Testis (tissue), 3 donors: ENCODE measurements around the gene RETREG2. TPM values are rescaled to one million over a fixed set of nuclear protein-coding genes. Genes with fewer than 3 reads are reported as not detected.

Experiments used
- DNase-seq: peaks from one replicate; pipeline ENCODE4 v3.0.0-alpha.2; 2019
- H3K27ac ChIP-seq, 2 donors: fragments of 200-600 bp; sonication (generic); one replicate each; pipeline ENCODE4 v1.5.1; 2019
- H3K27me3 ChIP-seq: fragments of 200-600 bp; sonication (generic); one replicate; pipeline ENCODE4 v1.5.1; 2019
- H3K36me3 ChIP-seq: fragments of 200-600 bp; sonication (generic); one replicate; pipeline ENCODE4 v1.5.1; 2017; ENCODE audit warnings: low read depth; ENCODE audit errors: missing control alignments
- H3K4me1 ChIP-seq: fragments of 200-600 bp; sonication (generic); one replicate; pipeline ENCODE4 v1.5.1; 2019
- H3K4me3 ChIP-seq, 2 donors: fragments of 200-600 bp; sonication (generic); one replicate each; pipeline ENCODE4 v1.5.1; 2017 to 2019
- H3K9me3 ChIP-seq: fragments of 200-600 bp; sonication (generic); one replicate; pipeline ENCODE4 v1.5.1; 2017
- POLR2A ChIP-seq: fragments of 450-650 bp; IDR thresholded peaks from one replicate; pipeline ENCODE4 v1.6.1; 2017; ENCODE audit warnings: antibody characterized with exemption, mild to moderate bottlenecking, moderate library complexity
- whole genome bisulfite sequencing, 2 donors: methylation state at CpG; one replicate each; pipeline ENCODE4 v1.1.5; 2018; 5-methylcytosine and 5-hydroxymethylcytosine counted together
- intact Hi-C: fragments of 100-400 bp; cut with DNase I; formaldehyde crosslinking; loops from one replicate; pipeline ENCODE4 v1.15.1; 2023; ENCODE audit warnings: low total_unique reads
- polyA plus RNA-seq: library from polyadenylated mRNA; stranded (reverse); fragments of 350-450 nt; fragmentation: Illumina TruSeq; extraction: RNeasy Lipid Tissue Mini Kit (QIAGEN cat#74804); gene quantifications from one replicate; pipeline ENCODE4 v1.2.3, GENCODE V29; 2014; ENCODE audit warnings: low read depth, low replicate concordance; ENCODE audit not compliant: insufficient read depth
- total RNA-seq, 2 donors: library from RNA; depleted of rRNA; stranded (reverse); fragments of >200 nt; gene quantifications; one replicate each; pipeline ENCODE4 v1.2.3, GENCODE V29; 2016
- TF ChIP-seq, protein P1 (sequence below), 3 experiments: fragments of 450-650 bp in 2 of 3; fragments of 200-600 bp in 1 of 3; sonication (generic) in 1 of 3; IDR thresholded peaks; one replicate each; pipeline ENCODE4 v1.5.1; 2016 to 2019; ENCODE audit warnings: antibody characterized with exemption in 3 of 3, mild to moderate bottlenecking in 2 of 3, moderate library complexity in 1 of 3

Gene RETREG2
- total and polyA plus RNA-seq, 3 donors from 2014 or later, result 135 to 441 (median 138) TPM

DNA sequence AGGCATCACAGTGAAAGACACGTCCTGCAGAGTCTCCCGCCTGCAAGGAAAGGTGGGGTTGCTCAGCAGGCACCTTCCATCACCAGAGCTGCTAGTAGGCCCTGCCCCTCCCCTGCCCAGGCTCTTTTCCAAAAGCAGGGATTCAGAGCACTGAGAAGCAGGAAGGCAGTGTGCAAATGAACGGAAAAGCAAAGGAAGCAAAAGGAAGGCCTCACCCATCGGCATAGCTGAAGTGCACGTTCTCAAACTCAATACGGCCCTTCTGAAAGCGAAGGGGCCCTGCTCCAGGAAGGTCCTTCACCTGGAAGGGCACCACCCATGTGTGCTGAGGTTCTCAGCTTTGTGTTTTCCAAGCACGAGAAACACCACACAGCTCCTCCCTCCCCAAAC lies 34.9 kb downstream of the RETREG2 start:
- Histone ChIP-seq H3K36me3 (no peaks in the 10 kb centered on the region), H3K9me3 (no peaks in the 10 kb centered on the region), H3K27ac (no peak overlapping the region), H3K4me1 (peaks cover 14% of the 10 kb centered on the region), H3K27me3 (no peaks in the 10 kb centered on the region), H3K4me3 (no peak overlapping the region)
- no peak for DNase-seq
- TF ChIP-seq, protein P1, sequence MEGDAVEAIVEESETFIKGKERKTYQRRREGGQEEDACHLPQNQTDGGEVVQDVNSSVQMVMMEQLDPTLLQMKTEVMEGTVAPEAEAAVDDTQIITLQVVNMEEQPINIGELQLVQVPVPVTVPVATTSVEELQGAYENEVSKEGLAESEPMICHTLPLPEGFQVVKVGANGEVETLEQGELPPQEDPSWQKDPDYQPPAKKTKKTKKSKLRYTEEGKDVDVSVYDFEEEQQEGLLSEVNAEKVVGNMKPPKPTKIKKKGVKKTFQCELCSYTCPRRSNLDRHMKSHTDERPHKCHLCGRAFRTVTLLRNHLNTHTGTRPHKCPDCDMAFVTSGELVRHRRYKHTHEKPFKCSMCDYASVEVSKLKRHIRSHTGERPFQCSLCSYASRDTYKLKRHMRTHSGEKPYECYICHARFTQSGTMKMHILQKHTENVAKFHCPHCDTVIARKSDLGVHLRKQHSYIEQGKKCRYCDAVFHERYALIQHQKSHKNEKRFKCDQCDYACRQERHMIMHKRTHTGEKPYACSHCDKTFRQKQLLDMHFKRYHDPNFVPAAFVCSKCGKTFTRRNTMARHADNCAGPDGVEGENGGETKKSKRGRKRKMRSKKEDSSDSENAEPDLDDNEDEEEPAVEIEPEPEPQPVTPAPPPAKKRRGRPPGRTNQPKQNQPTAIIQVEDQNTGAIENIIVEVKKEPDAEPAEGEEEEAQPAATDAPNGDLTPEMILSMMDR (IDR thresholded peaks at IDR 0.05), result no peak
- no peak for TF ChIP-seq POLR2A
- intact Hi-C loops, result no loop called here
- 88 to 95% methylated on average over 6 to 8 of the region's 8 CpGs for WGBS, 2 donors

DNA sequence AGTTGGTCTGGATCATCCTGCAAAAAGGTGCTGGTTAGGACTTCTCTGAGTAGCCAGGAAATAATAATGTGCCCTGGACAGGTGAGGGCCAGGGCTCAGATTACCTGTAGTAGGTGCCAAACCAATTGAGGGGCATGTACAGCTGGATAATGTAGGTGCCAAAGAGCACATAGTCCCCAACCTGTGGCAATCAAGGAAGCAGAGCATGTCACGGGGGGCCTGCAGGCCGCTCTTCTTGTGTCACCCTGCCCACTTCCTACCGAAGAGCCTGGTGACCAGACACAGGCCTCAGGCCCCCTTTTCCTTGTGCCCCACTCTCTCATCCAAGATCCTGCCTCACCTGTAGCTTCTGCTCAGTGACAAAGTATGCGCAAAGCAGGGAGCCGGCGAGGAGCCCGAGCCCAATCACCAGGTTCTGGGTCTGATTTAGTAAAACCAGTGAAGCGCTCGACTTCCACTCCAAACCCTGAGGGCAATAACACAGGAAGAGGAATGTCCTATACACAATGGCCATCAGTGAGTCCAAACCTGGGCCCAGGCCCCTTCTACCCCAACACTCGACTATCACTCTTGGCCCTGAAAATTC lies 35.5 kb downstream of the RETREG2 start:
- H3K27me3 ChIP-seq, result no peaks in the 10 kb centered on the region
- 98% methylated on average over 8 to 10 of the region's 10 CpGs for WGBS, 2 donors
- H3K36me3 ChIP-seq, result no peaks in the 10 kb centered on the region
- H3K27ac ChIP-seq, result no peak overlapping the region
- intact Hi-C loops, result no loop called here
- TF ChIP-seq POLR2A, result no peak
- TF ChIP-seq, protein P1 (IDR thresholded peaks at IDR 0.05), result no peak
- no peaks in the 10 kb centered on the region for H3K9me3 ChIP-seq
- no peak overlapping the region for H3K4me3 ChIP-seq
- DNase-seq, result no peak
- H3K4me1 ChIP-seq, result peaks cover 16% of the 10 kb centered on the region

DNA sequence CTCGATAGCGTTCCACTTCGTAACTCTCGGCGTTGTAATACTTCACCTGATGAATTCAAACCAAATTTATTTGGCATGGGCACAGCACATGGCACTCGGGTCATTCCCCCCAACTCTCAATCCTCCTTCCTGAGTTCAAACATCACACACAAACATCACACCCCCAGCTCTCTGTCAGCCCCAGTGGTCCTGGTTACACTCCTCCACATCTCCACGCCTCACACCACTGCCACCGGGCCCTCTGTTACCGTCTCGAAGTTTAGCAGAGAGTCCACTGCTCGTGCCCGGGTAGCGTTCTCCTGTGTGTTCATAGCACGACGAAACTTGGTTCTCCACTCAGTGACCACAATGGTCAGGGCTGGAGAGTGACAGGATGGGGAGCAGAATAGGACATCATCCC lies 36.1 kb downstream of the RETREG2 start:
- H3K36me3 ChIP-seq, result no peaks in the 10 kb centered on the region
- intact Hi-C loops, result no loop called here
- no peak for TF ChIP-seq POLR2A
- TF ChIP-seq, protein P1 (IDR thresholded peaks at IDR 0.05), result no peak

GRCh38 chr2:219214786-219215185 lies 36.7 kb downstream of the RETREG2 start:
- no peak for DNase-seq
- no peaks in the 10 kb centered on the region for H3K27me3 ChIP-seq
- 92 to 95% methylated on average over 6 of the region's 6 CpGs for WGBS, 2 donors
- H3K4me3 ChIP-seq, result no peak overlapping the region
- TF ChIP-seq POLR2A, result no peak
- TF ChIP-seq, protein P1 (IDR thresholded peaks at IDR 0.05), result no peak
- H3K9me3 ChIP-seq, result no peaks in the 10 kb centered on the region
- peaks cover 25% of the 10 kb centered on the region for H3K4me1 ChIP-seq
- H3K27ac ChIP-seq, result no peak overlapping the region
- intact Hi-C loops, result no loop called here
- H3K36me3 ChIP-seq, result no peaks in the 10 kb centered on the region

More for the DNA sequence above, 36.1 kb downstream of the RETREG2 start:
- 94% methylated on average over 14 to 15 of the region's 15 CpGs for WGBS, 2 donors
- no peak overlapping the region for H3K27ac ChIP-seq
- no peak overlapping the region for H3K4me3 ChIP-seq
- peaks cover 20% of the 10 kb centered on the region for H3K4me1 ChIP-seq
- H3K9me3 ChIP-seq, result no peaks in the 10 kb centered on the region
- no peak for DNase-seq
- H3K27me3 ChIP-seq, result no peaks in the 10 kb centered on the region

- Histone ChIP-seq H3K27me3 (no peaks in the 10 kb centered on the region), H3K9me3 (no peaks in the 10 kb centered on the region), H3K27ac (no peak overlapping the region), H3K4me1 (peaks cover 27% of the 10 kb centered on the region), H3K36me3 (no peaks in the 10 kb centered on the region), H3K4me3 (no peak overlapping the region)
- no peak for DNase-seq
- intact Hi-C loops, result no loop called here
- no peak for TF ChIP-seq POLR2A
- TF ChIP-seq, protein P1 (IDR thresholded peaks at IDR 0.05), result no peak
- WGBS, 2 donors, result 91 to 93% methylated on average over 23 to 27 of the region's 27 CpGs
Measured at GRCh38 chr2:219215871-219216534, 37.9 kb downstream of the RETREG2 start.
